HG03469 (cell line): ENCODE results near the gene WDFY3.

Experiments
- ATAC-seq: cut with Tn5 transposase; IDR thresholded peaks from one replicate; pipeline ENCODE4 v1.9.1; 2021; ENCODE audit warnings: mild to moderate bottlenecking, moderate library complexity, moderate number of reproducible peaks; ENCODE audit not compliant: unreplicated experiment

Gene WDFY3

DNA sequence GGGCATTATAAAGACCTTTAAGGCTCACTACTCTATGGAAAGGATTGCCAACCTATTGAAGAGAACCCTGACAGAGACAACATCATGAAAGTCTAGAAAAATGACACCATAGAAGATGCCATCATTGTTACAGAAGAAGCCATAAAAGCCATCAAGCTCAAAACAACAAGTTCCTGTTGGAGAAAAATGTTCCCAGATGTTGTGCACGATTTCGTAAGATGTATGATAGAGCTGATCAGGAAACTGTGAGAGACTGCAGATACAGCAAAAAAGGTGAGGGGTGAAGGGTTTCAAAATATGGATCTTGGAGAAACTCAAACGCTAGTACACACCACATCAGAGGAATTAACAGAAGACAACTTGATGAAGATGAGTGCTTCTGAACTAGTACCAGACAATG is 53.3 kb downstream of the WDFY3 start:
- no peak for ATAC-seq

DNA sequence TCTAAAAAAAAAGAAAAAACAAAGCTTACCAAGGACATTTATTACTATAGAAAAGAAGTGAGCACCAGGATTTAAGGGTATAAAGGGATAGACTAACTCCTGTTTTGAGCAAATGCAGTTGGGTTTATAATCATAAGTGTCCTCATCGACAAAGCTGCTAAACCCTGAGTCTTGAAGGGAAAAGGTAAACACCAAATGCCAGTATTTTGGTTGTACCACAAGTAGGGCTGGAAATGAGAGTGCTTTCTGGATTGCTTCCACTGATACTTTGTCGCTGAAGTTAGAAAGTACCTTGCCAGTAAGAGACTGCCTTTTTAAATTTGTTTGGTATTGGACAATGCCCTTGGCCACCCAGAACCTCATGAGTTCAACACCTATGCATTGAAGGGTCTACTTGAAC is 53.7 kb downstream of the WDFY3 start:
- ATAC-seq, result no peak

DNA sequence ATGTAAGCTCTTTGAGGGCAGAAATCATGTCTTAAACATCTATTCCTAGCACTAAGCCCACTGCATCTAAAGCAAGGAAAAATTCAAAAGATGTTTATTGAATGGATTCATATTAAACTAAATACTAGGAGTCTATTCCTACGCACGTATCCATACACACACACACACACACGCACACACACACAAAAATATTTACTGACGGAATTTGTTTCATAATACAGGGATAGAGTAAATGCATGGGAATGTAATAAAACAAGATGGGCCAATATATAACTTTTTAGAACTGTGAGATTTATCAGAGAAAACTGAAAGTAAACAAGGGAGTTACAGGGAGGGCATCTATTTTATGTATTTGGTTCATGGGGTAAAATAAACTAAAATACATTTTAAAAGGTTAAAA is 57.6 kb downstream of the WDFY3 start:
- no peak for ATAC-seq

DNA sequence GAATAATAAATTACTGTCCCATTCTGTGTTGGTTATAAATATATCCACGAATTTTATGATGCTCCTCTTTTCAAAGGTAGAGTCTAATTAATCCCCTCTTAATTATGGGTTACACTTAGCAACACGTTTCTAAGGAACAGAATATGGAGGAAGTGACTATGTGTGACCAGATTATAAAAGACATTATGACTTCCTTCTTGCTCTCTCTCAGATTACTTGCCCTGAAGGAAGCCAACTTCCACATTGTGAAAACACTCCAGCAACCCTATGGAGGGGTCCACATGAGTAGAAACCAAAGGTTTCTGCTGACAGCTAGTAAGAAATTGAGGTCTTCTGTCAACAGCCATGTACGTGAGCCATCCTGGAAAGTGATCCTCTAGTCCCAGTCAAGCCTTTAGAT is 59.3 kb downstream of the WDFY3 start:
- no peak for ATAC-seq

DNA sequence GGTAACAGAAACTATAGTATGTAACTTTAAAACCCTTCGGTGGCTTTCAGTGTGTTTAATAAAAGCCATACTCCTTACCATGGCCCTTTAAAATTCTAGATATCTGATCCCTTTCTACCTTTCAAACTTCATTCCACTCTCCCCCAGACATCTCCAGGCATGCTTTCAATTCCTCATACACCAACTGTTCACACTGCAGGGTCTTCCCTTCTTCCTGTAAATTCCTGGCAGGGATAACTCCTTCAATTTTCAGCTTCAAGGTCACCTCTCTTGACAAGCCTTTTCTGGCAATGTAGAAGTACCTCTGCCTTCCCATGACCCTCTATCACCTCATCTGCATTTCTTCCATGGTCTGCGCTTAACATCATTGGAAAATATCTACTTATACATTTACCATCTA is 60.8 kb downstream of the WDFY3 start:
- ATAC-seq, result no peak

DNA sequence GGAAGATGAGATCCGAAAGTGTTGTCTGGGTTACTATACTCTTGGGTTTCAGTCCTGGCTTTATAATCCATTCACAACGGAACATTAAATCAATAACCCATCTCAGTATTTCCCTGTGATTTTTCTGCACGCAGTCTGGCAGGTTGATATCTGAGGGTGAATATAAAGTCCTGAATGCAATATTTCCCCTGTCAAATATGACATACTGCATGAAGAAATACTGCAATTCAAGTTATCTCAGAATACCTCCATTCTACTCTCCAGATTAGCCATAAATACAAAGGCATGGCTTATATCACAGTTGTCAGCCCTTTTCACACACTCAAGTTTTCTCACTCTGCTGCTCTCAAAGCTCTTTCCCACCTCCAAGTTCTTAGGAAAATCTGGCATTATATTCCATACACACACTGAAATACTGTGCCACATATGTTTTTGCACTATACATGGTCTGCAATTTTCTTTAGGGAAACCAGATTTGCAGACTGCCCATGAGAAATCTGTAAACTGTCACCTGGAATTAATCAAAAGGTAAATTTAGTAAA is 64.7 kb downstream of the WDFY3 start:
- ATAC-seq, result no peak

DNA sequence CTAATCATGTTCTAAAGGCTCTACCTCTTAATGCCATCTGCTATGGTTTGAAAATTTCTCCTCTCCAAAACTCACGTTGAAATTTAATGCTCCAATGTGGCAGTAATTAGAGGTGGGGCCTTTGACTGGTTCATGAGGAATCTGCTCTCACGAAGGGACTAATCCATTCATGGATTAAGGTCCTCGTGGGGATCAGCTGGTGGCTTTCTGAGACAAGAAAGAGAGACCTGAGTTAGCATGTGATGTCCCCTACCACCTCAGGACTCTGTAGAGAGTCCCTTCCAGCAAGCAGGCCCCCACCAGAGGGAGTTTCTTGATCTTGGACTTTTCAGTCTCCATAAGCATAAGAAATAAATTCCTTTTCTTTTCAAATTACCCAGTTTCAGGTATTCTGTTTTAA is 65.3 kb downstream of the WDFY3 start:
- ATAC-seq, result no peak

DNA sequence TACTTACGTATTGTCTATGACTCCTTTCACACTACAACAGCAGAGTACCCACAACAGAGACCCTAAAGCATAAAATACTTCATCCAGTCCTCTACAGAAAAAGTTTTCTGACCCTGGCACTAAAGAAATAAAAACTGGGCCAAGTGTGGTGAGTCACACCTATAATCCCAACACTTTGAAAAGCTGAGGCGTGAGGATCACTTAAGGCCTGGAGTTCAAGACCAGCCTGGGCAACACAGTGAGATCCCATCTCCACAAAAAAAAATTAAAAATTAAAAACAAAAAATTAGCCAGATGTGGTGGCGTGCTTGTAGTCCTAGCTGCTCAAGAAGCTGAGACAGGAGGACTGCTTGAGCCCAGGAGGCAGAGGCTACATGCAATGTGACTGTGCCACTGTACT is 66.9 kb downstream of the WDFY3 start:
- ATAC-seq, result no peak

DNA sequence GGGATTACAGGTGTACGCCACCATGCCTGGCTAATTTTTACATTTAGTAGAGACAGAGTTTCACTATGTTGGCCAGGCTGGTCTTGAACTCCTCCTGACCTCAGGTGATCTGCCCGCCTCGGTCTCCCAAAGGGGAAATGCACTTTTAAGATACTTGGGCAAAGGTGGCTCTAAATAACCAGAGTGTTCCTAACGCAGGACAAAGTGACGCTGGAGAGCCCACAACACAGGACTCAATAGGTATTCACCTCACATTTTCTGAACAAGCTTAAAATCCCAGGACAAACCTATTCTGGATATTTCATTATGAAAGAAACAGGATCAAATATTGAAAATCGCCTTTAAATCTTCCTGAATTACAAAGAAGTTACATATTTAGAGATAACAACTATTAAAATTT is 69.0 kb downstream of the WDFY3 start:
- no peak for ATAC-seq

DNA sequence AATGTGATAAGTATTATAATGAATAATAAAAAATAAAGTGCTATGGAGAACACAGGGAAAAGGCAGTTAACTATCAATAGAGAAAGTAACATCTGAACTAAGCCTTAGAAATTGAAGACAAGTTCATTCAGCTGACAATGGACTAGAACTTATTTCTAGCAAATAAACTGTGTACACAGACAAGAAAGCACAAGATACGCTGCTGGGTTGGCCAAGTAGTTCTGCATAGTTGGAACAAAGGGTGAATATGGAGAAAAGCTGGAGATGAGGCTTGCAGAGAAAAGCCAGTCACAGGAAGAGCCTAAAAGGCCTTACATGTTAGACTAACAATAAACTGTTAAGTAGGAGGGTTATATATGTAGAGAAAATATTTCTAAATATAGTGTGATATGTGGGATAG is 71.2 kb downstream of the WDFY3 start:
- ATAC-seq, result no peak

DNA sequence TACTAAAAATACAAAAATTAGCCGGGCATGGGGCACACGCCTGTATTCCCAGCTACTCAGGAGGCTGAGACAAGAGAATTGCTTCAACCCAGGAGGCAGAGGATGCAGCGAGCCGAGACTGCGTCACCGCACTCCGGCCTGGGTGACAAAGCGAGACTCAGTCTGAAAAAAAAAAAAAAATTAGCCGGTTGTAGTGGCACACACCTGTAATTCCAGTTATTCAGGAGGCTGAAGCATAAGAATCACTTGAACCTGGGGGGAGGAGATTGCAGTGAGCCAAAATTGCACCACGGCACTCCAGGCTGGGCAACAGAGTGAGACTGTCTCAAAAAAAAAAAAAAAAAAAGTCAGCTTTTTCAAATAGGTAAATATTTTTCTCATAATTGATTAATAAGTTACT is 71.9 kb downstream of the WDFY3 start:
- no peak for ATAC-seq

DNA sequence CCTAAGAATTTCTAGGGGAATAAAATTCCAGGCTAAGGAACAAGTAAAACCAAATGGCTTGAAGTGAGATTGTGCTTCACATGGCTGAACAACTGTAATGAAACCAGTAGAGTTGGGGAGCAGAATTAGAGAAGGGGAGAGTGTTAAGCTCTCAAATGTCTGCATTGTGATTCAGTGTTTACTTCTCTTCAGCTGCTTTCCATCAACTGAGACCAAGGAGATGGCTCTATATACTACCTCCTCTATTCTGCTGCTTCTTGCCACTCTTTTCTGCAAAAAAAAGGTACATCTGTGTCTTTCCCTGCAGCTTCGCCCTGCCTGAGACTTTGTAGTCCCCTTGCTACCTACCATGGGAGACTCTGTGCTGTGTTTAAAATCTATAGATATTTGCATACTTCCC is 73.5 kb downstream of the WDFY3 start:
- ATAC-seq, result no peak

DNA sequence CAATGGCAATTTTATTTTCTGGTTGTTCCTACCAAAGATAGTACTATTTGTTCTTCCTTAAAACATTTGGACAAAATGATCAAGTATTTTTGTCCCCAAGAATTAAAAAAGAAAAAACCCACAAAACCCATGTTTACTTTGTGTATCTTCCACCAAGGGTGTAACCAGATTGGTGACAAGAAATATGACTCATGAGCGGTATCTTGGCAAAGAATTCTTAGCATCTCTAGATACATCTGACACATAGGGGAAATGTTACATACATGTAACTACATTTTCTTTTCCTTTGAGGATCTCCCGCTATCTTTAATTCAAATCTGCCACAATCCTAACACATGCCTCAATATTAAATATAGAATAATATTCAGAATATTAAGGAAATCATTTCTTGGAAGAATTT is 78.7 kb downstream of the WDFY3 start:
- no peak for ATAC-seq

DNA sequence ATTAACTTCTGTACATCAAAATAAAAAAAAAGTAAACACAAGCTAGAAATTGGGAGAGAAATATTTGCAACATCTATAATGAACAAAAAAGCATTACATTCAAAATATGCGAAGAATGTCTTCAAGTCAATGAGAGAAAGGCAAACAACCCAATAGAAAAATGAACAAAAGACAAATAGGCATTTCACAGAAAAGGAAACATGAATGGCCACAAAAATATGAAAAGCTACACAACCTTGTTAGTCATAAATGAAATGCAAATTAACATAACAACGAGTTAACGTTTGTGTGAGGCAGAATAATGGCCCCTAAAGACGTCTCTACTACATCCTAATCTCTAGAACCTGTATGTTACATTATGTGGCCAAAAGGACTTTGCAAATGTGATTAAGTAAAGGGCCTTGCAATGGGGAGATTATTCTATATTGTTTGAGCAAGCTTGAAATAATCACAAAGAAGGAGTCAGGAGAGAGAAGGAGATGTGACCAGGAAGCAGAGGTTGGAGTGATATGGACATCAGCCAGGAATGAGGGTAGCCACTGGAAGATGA is 86.8 kb downstream of the WDFY3 start:
- no peak for ATAC-seq

DNA sequence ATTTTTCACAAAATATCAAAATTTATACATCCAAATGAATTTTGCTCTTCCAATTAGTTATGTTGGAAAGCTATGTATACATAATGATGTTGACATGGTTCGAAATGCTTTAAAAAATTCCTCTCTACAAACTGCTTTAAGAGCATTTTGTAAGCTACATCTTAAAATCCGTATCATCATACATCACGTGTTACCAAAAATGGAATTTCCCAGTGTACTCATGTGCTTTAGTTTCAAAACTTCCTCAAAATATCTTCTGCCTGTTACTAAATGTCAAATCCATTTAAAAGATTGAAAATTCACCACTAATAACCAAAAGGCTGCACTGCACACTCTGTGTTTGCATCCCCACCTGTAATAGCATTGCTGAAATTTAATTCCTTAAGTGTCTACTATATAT is 87.9 kb downstream of the WDFY3 start:
- no peak for ATAC-seq

DNA sequence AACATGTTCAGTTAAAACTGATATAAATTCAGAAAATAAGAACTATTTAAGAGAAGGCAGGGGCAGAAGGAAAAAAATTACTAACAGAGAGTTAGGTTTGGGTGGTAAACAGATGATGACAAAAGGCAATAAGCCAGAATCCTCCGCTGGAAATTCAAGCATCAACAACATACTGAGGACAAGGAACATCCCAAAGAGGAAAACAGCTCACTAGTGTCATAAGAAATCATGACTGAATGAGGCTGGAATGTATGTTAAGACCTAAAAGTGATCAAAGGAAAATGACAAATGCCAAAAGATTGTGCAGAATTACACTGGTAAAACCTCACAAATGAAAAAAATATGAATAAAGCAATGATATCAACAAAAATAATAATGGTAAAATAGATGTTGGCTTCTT is 88.4 kb downstream of the WDFY3 start:
- ATAC-seq, result no peak

DNA sequence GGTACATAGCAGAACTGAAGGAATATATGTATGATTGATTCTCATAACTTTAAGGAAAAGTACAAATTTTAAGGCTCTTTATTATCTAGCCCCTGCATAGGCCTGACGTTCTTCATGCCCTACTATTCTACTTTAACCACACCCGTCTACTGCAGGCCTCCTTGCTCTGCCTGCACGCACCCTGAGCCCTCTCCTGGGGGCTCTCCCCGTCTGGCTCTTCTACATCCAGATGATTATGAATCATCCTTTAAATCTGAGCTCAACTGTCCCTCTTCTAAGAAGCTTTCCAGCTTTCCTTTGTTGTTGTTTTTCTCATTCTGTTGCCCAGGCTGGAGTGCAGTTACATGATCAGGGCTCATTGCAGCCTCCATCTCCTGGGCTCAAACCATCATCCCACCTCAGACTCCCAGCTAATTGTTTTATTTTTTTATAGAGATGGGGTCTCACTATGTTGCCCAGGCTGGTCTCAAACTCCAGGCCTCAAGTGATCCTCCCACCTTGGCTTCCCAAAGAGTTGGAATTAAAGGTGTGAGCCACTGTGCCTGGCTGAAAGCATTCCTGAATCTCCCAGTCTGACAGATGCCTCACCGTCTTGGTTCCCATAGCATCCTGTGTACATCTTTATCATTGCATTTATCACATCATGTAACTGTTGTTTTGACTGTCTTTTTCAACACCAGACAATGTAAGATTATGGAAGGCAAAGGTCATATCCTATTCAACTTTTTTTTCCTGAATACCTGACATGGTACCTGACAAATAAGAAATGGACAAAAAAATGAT is 89.2 kb downstream of the WDFY3 start:
- no peak for ATAC-seq

DNA sequence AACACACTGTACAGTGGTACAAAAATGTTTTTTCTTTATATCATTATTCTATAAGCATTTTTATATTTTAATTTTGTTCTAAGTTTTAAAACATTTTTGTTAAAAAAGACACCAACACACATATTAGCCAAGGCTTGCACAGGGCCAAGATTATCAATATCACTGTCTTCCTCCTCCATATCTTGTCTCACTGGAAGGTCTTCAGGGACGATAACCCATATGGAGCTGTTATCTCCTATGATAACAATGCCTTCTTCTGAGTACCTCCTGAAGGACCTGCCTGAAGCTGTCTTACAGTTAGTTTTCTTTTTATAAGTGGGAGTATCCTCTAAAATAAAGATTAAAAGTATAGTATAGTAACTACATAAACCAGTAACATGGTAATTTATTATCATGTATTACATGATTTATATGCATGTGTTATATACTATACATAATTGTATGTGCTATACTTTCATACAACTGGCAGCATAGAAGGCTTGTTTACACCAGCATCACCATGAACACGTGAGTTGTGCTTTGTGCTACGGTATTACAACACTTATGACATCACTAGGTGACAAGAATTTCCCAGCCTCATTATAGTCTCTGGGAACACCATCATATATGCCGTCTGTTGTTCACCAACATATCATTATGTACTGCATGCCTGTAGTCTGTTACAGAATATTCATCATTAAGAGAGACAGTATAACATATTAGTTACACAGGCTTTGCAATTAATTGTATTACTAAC is 90.7 kb downstream of the WDFY3 start:
- no peak for ATAC-seq

DNA sequence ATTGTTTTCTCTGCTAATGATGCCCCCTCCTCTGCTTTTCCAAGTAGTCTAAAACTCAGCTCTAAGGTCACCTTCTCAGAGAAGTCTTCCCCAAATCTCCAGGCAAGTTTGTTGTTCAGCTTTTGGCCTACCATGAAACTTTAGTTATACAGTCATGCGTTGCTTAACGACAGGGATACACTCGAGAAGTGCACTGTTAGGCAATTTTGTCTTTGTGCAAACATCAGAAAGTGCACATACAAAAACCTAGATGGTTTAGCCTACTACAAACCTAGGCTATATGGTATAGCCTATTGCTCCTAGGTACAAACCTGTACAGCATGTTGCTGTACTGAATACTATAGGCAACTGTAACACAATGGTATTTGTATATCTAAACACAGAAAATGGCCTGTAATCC is 91.9 kb downstream of the WDFY3 start:
- no peak for ATAC-seq

DNA sequence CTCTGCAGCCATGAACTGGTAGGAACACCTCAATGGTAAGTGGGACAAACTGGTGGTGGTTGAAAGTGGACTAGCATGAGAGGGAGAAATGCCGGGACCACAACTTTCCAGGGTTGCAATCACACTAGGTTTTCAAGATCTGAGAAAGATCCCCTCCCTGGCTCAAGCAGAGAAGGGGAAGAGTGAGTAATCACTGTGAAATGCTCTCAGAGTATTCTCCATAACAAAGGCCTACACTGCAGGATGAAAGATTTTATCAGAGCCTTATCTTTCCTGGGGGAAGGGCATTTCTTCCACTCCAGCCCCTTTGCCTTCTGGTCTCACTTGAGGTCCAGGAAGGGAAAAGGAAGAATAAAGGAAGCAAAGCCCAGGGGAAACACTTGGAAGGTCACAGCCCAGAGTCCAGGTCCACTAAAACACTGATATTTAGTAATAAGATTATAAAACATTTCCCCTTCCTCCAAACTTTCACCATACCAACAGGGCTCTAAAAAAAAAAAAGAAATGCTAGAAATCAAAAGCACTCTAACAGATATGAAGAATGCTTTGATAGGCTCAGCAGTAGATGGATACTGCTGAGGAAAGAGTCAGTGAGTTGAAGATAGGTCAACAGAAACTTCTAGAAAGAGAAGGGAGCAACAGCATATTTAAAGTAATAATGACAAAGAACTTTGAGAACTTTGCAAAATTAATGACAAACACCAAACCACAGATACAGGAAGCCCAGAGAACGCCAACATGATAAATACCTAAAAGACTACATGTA is 95.9 kb downstream of the WDFY3 start:
- ATAC-seq, result no peak

DNA sequence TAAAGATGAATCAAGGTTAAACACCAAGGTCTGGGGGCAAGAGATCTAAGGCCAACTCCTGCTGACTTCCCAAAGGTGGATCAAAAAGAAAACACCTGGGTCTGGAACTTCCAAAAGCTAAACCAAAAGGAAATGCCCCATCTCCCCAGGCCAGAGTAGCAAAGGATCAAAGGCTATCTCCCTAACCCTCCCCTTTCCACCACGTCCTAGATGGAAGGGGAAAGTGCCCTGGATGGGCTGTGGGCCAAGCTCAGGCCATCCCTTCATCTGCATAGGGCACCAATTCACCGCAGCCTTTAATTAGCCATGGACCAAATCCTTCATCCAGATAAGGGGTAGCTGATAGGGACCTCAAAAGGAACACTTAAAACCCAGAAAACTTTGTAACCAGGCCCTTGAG is 100.2 kb downstream of the WDFY3 start:
- no peak for ATAC-seq
